Neuronal stem cell (in vitro differentiated cells): ENCODE measurements around the gene PLA2G4E.

Source experiments
- DNase-seq: peaks from one replicate; pipeline ENCODE4 v3.0.0-alpha.2; 2013; ENCODE audit warnings: low spot score
- H2AFZ ChIP-seq: one replicate; pipeline ENCODE4 v1.6.1; 2013; ENCODE audit warnings: mild to moderate bottlenecking, low read length, inconsistent platforms
- H2AK5ac ChIP-seq: 2 replicates; pipeline ENCODE4 v1.6.1; 2013; ENCODE audit warnings: low read depth, mild to moderate bottlenecking, inconsistent platforms, low read length, moderate library complexity, mixed read lengths
- H2BK120ac ChIP-seq: 2 replicates; pipeline ENCODE4 v1.6.1; 2013; ENCODE audit warnings: low read depth, mild to moderate bottlenecking, inconsistent platforms, low read length, moderate library complexity, mixed read lengths
- H2BK12ac ChIP-seq: one replicate; pipeline ENCODE4 v1.6.1; 2013; ENCODE audit warnings: low read length, inconsistent platforms
- H2BK15ac ChIP-seq: 2 replicates; pipeline ENCODE4 v1.6.1; 2013; ENCODE audit warnings: mild to moderate bottlenecking, low read length, inconsistent platforms, mixed read lengths
- H2BK5ac ChIP-seq: one replicate; pipeline ENCODE4 v1.6.1; 2013; ENCODE audit warnings: inconsistent platforms, mild to moderate bottlenecking, low read length, moderate library complexity
- H3K14ac ChIP-seq: one replicate; pipeline ENCODE4 v1.6.1; 2013; ENCODE audit warnings: low read length, inconsistent platforms
- H3K18ac ChIP-seq: 2 replicates; pipeline ENCODE4 v1.6.1; 2013; ENCODE audit warnings: low read length, inconsistent platforms
- H3K23ac ChIP-seq: 2 replicates; pipeline ENCODE4 v1.6.1; 2013; ENCODE audit warnings: low read depth, mild to moderate bottlenecking, mixed read lengths, low read length, inconsistent platforms; ENCODE audit not compliant: poor library complexity
- H3K27ac ChIP-seq: replicated peaks from 3 replicates; pipeline ENCODE4 v1.5.1; 2013; ENCODE audit warnings: low read length, inconsistent platforms
- H3K27me3 ChIP-seq, 3 experiments: 2 replicates each; pipeline ENCODE4 v1.6.1; 2013; ENCODE audit warnings: low read length in 3 of 3, mild to moderate bottlenecking in 2 of 3, inconsistent platforms in 1 of 3, low read depth in 1 of 3, mixed read lengths in 1 of 3, moderate library complexity in 1 of 3; ENCODE audit not compliant: control insufficient read depth in 3 of 3, insufficient read depth in 3 of 3
- H3K36me3 ChIP-seq, 2 donors: replicated peaks in 1 of 2; 2 replicates each; pipeline ENCODE4 v1.6.1; 2013; ENCODE audit warnings: low read length in 2 of 2; ENCODE audit not compliant: control insufficient read depth in 2 of 2, insufficient read depth in 2 of 2
- H3K4ac ChIP-seq: 2 replicates; pipeline ENCODE4 v1.6.1; 2013; ENCODE audit warnings: inconsistent platforms, mild to moderate bottlenecking, low read length, moderate library complexity
- H3K4me1 ChIP-seq, 2 donors: 1 replicate in 1 of 2; 2 replicates in 1 of 2; pipeline ENCODE4 v1.6.1; 2013; ENCODE audit warnings: low read length in 2 of 2, low read depth in 1 of 2; ENCODE audit not compliant: control insufficient read depth in 2 of 2, insufficient read depth in 1 of 2
- H3K4me2 ChIP-seq: one replicate; pipeline ENCODE4 v1.6.1; 2013; ENCODE audit warnings: mild to moderate bottlenecking, low read length, inconsistent platforms; ENCODE audit not compliant: insufficient read depth, poor library complexity, severe bottlenecking
- H3K4me3 ChIP-seq, 2 donors: 2 replicates each; pipeline ENCODE4 v1.5.1; 2013; ENCODE audit warnings: low read length in 2 of 2, mild to moderate bottlenecking in 2 of 2, inconsistent platforms in 1 of 2, moderate library complexity in 1 of 2
- H3K79me1 ChIP-seq: one replicate; pipeline ENCODE4 v1.6.1; 2013; ENCODE audit warnings: low read depth, mild to moderate bottlenecking, inconsistent platforms, low read length, moderate library complexity
- H3K9ac ChIP-seq: one replicate; pipeline ENCODE4 v1.6.1; 2013; ENCODE audit warnings: mild to moderate bottlenecking, low read depth, low read length, inconsistent platforms; ENCODE audit not compliant: poor library complexity
- H3K9me3 ChIP-seq, 2 donors: replicated peaks in 1 of 2; 2 replicates each; pipeline versions ENCODE3 to v1.6.1; 2013; ENCODE audit warnings: low read length in 2 of 2, mild to moderate bottlenecking in 2 of 2, inconsistent platforms in 1 of 2, low read depth in 1 of 2, mixed read lengths in 1 of 2, moderate library complexity in 1 of 2; ENCODE audit not compliant: control insufficient read depth in 2 of 2, insufficient read depth in 1 of 2
- H4K8ac ChIP-seq: one replicate; pipeline ENCODE4 v1.6.1; 2013; ENCODE audit warnings: low read depth, mild to moderate bottlenecking, inconsistent platforms, low read length, moderate library complexity
- H4K91ac ChIP-seq: one replicate; pipeline ENCODE4 v1.6.1; 2013; ENCODE audit warnings: low read length, low read depth, mild to moderate bottlenecking, inconsistent platforms; ENCODE audit not compliant: poor library complexity
- WGBS, 2 donors: extraction: QIAGEN DNeasy Blood & Tissue Kit; methylation state at CpG; one replicate each; pipeline ENCODE4 v1.1.7; 2013; ENCODE audit warnings: missing lambda C conversion rate in 2 of 2, mixed read lengths in 1 of 2; ENCODE audit not compliant: insufficient read length in 2 of 2, insufficient replicate concordance in 1 of 2; ENCODE audit errors: extremely low coverage in 2 of 2; 5-methylcytosine and 5-hydroxymethylcytosine counted together

The PLA2G4E gene

DNA sequence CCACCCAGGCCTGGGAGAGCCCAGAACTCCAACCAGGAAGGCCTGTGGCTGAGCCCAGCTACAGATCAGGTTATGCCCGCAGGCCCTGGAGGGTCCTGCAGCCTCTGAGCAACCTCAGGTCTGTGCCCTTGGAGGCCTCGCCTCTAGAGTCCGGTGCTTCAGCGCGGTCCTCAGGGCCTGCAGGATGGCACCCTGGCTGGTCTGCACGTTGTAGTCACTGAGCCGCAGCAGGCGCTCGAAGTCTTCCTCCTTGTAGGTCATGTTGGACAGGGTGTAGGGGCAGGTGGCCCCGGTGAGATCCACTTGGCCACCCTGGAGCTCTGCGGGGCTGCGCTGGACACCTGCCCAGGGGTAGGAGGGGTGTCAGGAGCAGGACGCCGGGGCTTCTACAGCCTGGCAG, 47.8 kb upstream of the PLA2G4E start:
- Histone ChIP-seq H4K8ac (no peak overlapping the region), H3K4ac (no peak overlapping the region), H2BK15ac (no peak overlapping the region), H3K9ac (no peak overlapping the region), H3K4me1 (peaks cover 5 to 14% of the 10 kb centered on the region in 2 donors), H3K4me3 (no peak overlapping the region), H3K14ac (no peak overlapping the region), H2BK12ac (no peak overlapping the region), H2AFZ (no peak overlapping the region), H3K4me2 (no peak overlapping the region), H2BK5ac (no peak overlapping the region), H3K9me3 (no peaks in the 10 kb centered on the region), H3K18ac (no peak overlapping the region), H2AK5ac (peak overlapping the region; percentile 20), H4K91ac (no peak overlapping the region), H3K27ac (no peak overlapping the region), H3K27me3 (peaks cover 0 to 10% (median 0%) of the 10 kb centered on the region in 3 experiments), H3K23ac (no peak overlapping the region), H2BK120ac (no peak overlapping the region), H3K79me1 (no peaks in the 10 kb centered on the region), H3K36me3 (no peaks in the 10 kb centered on the region)
- no peak for DNase-seq
- no CpG with 5 or more reads among the region's 14 CpGs for WGBS, 2 donors

GRCh38 chr15:42066764-42067415, 46.0 kb upstream of the PLA2G4E start:
- Histone ChIP-seq H3K14ac (no peak overlapping the region), H2BK5ac (no peak overlapping the region), H2BK15ac (no peak overlapping the region), H3K23ac (no peak overlapping the region), H4K8ac (no peak overlapping the region), H3K9ac (no peak overlapping the region), H2BK120ac (no peak overlapping the region), H3K4me1 (peaks cover 5 to 14% of the 10 kb centered on the region in 2 donors), H3K27ac (no peak overlapping the region), H4K91ac (no peak overlapping the region), H2AFZ (no peak overlapping the region), H3K4ac (no peak overlapping the region), H3K9me3 (no peaks in the 10 kb centered on the region), H3K4me2 (no peak overlapping the region), H3K27me3 (peaks cover 0 to 6% (median 0%) of the 10 kb centered on the region in 3 experiments), H3K4me3 (no peak overlapping the region), H2BK12ac (no peak overlapping the region), H3K36me3 (no peaks in the 10 kb centered on the region), H2AK5ac (no peak overlapping the region), H3K79me1 (no peaks in the 10 kb centered on the region), H3K18ac (no peak overlapping the region)
- DNase-seq = no peak
- no CpG with 5 or more reads among the region's 10 CpGs for WGBS, 2 donors

DNA sequence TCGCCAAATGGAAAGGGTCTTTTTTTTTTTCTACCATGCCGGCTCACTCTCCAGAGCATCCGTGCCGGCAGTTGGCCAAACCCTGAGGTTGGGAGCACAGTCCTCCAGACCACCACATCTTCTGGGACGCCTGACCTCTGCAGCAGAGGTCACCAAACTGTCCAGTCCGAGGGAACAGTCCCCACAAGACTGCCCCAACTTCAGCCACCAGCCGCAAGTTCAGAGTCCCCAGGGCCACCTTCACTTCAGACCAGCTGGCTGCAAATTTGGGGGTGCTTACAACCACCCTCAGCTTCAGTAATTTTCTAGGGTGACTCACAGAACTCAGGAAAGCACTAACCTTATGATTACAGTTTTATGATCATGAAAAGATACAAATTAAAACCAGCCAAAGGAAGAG, 44.6 kb upstream of the PLA2G4E start:
- Histone ChIP-seq H2BK120ac (no peak overlapping the region), H3K27ac (no peak overlapping the region), H4K91ac (no peak overlapping the region), H3K4me3 (no peak overlapping the region), H3K27me3 (peaks cover 0 to 10% (median 0%) of the 10 kb centered on the region in 3 experiments), H3K36me3 (no peaks in the 10 kb centered on the region), H3K4me2 (no peak overlapping the region), H3K79me1 (no peaks in the 10 kb centered on the region), H2BK5ac (no peak overlapping the region), H4K8ac (no peak overlapping the region), H3K4me1 (peaks cover 5 to 14% of the 10 kb centered on the region in 2 donors), H2AK5ac (no peak overlapping the region), H3K18ac (no peak overlapping the region), H3K14ac (no peak overlapping the region), H2BK15ac (no peak overlapping the region), H2BK12ac (no peak overlapping the region), H3K4ac (no peak overlapping the region), H3K9me3 (no peaks in the 10 kb centered on the region), H3K23ac (no peak overlapping the region), H2AFZ (no peak overlapping the region), H3K9ac (no peak overlapping the region)
- WGBS, 2 donors = no CpG with 5 or more reads among the region's 7 CpGs
- DNase-seq = no peak

DNA sequence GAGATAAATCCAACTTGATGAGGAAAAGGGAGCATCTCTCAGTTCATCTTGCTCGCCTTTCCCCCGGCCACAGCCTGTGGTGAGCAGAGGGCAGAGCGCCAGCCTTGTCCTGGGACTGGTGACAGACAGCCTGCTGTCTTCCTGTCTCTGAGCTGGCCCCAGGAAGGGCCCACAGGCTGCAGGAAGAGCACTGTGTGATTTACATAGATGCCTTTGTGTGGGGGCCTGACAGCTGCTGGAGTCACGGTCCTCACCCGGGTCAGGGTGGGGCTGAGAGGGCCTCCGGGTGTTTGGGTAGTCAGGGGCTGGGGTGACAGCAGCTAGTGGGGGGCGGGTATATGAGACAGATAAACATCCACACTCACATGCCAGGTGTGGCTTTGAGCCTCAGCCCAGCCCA, 44.2 kb upstream of the PLA2G4E start:
- H3K18ac ChIP-seq = no peak overlapping the region
- WGBS, 2 donors = no CpG with 5 or more reads among the region's 7 CpGs

More for the DNA sequence above, 44.2 kb upstream of the PLA2G4E start:
- H3K4me3 ChIP-seq = no peak overlapping the region
- H3K27me3 ChIP-seq = peaks cover 0 to 11% (median 0%) of the 10 kb centered on the region in 3 experiments
- DNase-seq = no peak
- no peak overlapping the region for H2BK15ac ChIP-seq
- peaks cover 5 to 14% of the 10 kb centered on the region in 2 donors for H3K4me1 ChIP-seq
- H2AFZ ChIP-seq = peak overlapping the region; percentile 13
- no peak overlapping the region for H2AK5ac ChIP-seq
- H2BK12ac ChIP-seq = no peak overlapping the region
- H2BK120ac ChIP-seq = no peak overlapping the region
- no peak overlapping the region for H3K27ac ChIP-seq
- no peak overlapping the region for H4K8ac ChIP-seq
- no peak overlapping the region for H3K9ac ChIP-seq
- no peak overlapping the region for H3K4me2 ChIP-seq
- H3K23ac ChIP-seq = no peak overlapping the region
- no peak overlapping the region for H4K91ac ChIP-seq
- no peak overlapping the region for H3K14ac ChIP-seq
- no peak overlapping the region for H2BK5ac ChIP-seq
- no peaks in the 10 kb centered on the region for H3K36me3 ChIP-seq
- no peak overlapping the region for H3K4ac ChIP-seq
- no peaks in the 10 kb centered on the region for H3K79me1 ChIP-seq
- H3K9me3 ChIP-seq = no peaks in the 10 kb centered on the region
